HepG2 (cell line): ENCODE data around the gene ETHE1. TPM values are rescaled to one million over a fixed set of nuclear protein-coding genes. Genes with fewer than 3 reads are reported as not detected.

Source experiments
- ARID2 ChIP-seq: sonication (generic); formaldehyde crosslinking; IDR thresholded peaks from 2 replicates; pipeline ENCODE4 v1.8.1; 2022; ENCODE audit warnings: mild to moderate bottlenecking, missing genetic modification reagents, borderline replicate concordance
- BORCS8-MEF2B ChIP-seq: sonication (generic); formaldehyde crosslinking; IDR thresholded peaks from 2 replicates; pipeline ENCODE4 v1.8.0; 2022; ENCODE audit warnings: mild to moderate bottlenecking, missing genetic modification reagents
- ESRRA ChIP-seq: sonication (generic); formaldehyde crosslinking; IDR thresholded peaks from 2 replicates; pipeline ENCODE4 v1.5.1; 2020; ENCODE audit warnings: mild to moderate bottlenecking, low read depth, missing genetic modification reagents
- FOXA1 ChIP-seq, 2 experiments: fragments of 450-650 bp in 1 of 2; sonication (generic) in 1 of 2; formaldehyde crosslinking in 1 of 2; IDR thresholded peaks; 2 replicates each; pipeline versions ENCODE4 v1.4.0 to v1.6.1; 2016 to 2020; ENCODE audit warnings: missing genetic modification reagents in 1 of 2
- FOXP1 ChIP-seq, 2 experiments: fragments of 450-650 bp in 1 of 2; IDR thresholded peaks; 2 replicates each; pipeline ENCODE4 v1.6.1; 2017 to 2018; ENCODE audit warnings: antibody characterized with exemption in 1 of 2
- GATAD2A ChIP-seq: IDR thresholded peaks from 2 replicates; pipeline ENCODE4 v1.6.1; 2016
- HIVEP1 ChIP-seq: sonication (generic); formaldehyde crosslinking; IDR thresholded peaks from 2 replicates; pipeline ENCODE4 v1.4.0; 2020; ENCODE audit warnings: mild to moderate bottlenecking, missing genetic modification reagents
- KDM4B ChIP-seq: sonication (generic); formaldehyde crosslinking; IDR thresholded peaks from 2 replicates; pipeline ENCODE4 v1.4.0; 2020; ENCODE audit warnings: missing genetic modification reagents
- MIER2 ChIP-seq: IDR thresholded peaks from 2 replicates; pipeline ENCODE4 v1.6.1; 2016; ENCODE audit warnings: missing biosample characterization, missing genetic modification reagents
- NCOA5 ChIP-seq: sonication (generic); formaldehyde crosslinking; IDR thresholded peaks from 2 replicates; pipeline ENCODE4 v1.4.0; 2020; ENCODE audit warnings: missing genetic modification reagents
- NFE2L1 ChIP-seq: sonication (generic); formaldehyde crosslinking; IDR thresholded peaks from 2 replicates; pipeline ENCODE4 v1.4.0; 2020; ENCODE audit warnings: missing genetic modification reagents, mild to moderate bottlenecking, borderline replicate concordance
- NFIB ChIP-seq: sonication (generic); formaldehyde crosslinking; IDR thresholded peaks from 2 replicates; pipeline ENCODE4 v1.9.0; 2021; ENCODE audit warnings: missing genetic modification reagents, mild to moderate bottlenecking, borderline replicate concordance
- PHF21A ChIP-seq: sonication (generic); formaldehyde crosslinking; IDR thresholded peaks from 2 replicates; pipeline ENCODE4 v1.5.0; 2020; ENCODE audit warnings: mild to moderate bottlenecking, missing genetic modification reagents
- RBFOX2 ChIP-seq: fragments of 200-400 bp; formaldehyde crosslinking; IDR thresholded peaks from 2 replicates; pipeline ENCODE4 v1.6.1; 2017; ENCODE audit warnings: low read depth, mild to moderate bottlenecking, low read length
- RXRA ChIP-seq: sonication (generic); formaldehyde crosslinking; IDR thresholded peaks from 2 replicates; pipeline ENCODE4 v1.5.1; 2020; ENCODE audit warnings: missing genetic modification reagents
- TCF7 ChIP-seq: sonication (generic); IDR thresholded peaks from 2 replicates; pipeline ENCODE4 v1.6.1; 2016; ENCODE audit warnings: antibody characterized with exemption, low read depth
- ZEB1 ChIP-seq: IDR thresholded peaks from 2 replicates; pipeline ENCODE4 v1.6.1; 2012; ENCODE audit warnings: mild to moderate bottlenecking, low read depth, inconsistent platforms; ENCODE audit not compliant: insufficient replicate concordance
- ZFP36 ChIP-seq: fragments of 150-350 bp; IDR thresholded peaks from 2 replicates; pipeline ENCODE4 v1.6.1; 2018; ENCODE audit warnings: borderline replicate concordance, low read length, low read depth; ENCODE audit not compliant: partially characterized antibody
- ZFYVE20 ChIP-seq: sonication (generic); formaldehyde crosslinking; IDR thresholded peaks from 2 replicates; pipeline ENCODE4 v1.8.0; 2023; ENCODE audit warnings: low read depth, mild to moderate bottlenecking, moderate library complexity, missing genetic modification reagents, borderline replicate concordance
- ZMYM3 ChIP-seq: sonication (generic); formaldehyde crosslinking; IDR thresholded peaks from 2 replicates; pipeline ENCODE4 v1.5.1; 2020; ENCODE audit warnings: mild to moderate bottlenecking, missing genetic modification reagents
- ZNF34 ChIP-seq: sonication (generic); formaldehyde crosslinking; IDR thresholded peaks from 2 replicates; pipeline ENCODE4 v1.4.0; 2020; ENCODE audit warnings: mild to moderate bottlenecking, missing genetic modification reagents, borderline replicate concordance
- ZNF614 ChIP-seq: IDR thresholded peaks from 2 replicates; pipeline ENCODE4 v1.6.1; 2018; ENCODE audit warnings: missing biosample characterization, missing genetic modification reagents, inconsistent platforms, borderline replicate concordance
- ZNF788 ChIP-seq: sonication (generic); formaldehyde crosslinking; IDR thresholded peaks from 2 replicates; pipeline ENCODE4 v1.5.0; 2020; ENCODE audit warnings: mild to moderate bottlenecking, missing genetic modification reagents, borderline replicate concordance
- ZNF816 ChIP-seq: sonication (generic); formaldehyde crosslinking; IDR thresholded peaks from 2 replicates; pipeline ENCODE4 v1.8.0; 2022; ENCODE audit warnings: missing genetic modification reagents, mild to moderate bottlenecking, borderline replicate concordance
- ZNF839 ChIP-seq: sonication (generic); formaldehyde crosslinking; IDR thresholded peaks from 2 replicates; pipeline ENCODE4 v1.4.0; 2020; ENCODE audit warnings: missing genetic modification reagents, mild to moderate bottlenecking, borderline replicate concordance
- ZSCAN30 ChIP-seq: sonication (generic); formaldehyde crosslinking; IDR thresholded peaks from 2 replicates; pipeline ENCODE4 v1.5.0; 2020; ENCODE audit warnings: mild to moderate bottlenecking, missing genetic modification reagents
- polyA plus RNA-seq, 8 experiments: library from polyadenylated mRNA; depleted of rRNA in 3 of 8; stranded (reverse) in 7 of 8; unstranded in 1 of 8; fragments of >200 nt; fragmentation: Illumina TruSeq in 4 of 8; extraction: Trizol in 4 of 8; gene quantifications; 2 replicates each; pipeline versions ENCODE4 v1.2.1 to v1.2.3, GENCODE V29; 2011 to 2016; ENCODE audit warnings: low read depth in 4 of 8, missing spikeins in 1 of 8, mixed read lengths in 1 of 8; ENCODE audit not compliant: insufficient read depth in 1 of 8
- total RNA-seq, 5 experiments: library from RNA; depleted of rRNA; stranded (reverse); fragments of >200 nt; fragmentation: Illumina TruSeq; extraction: Trizol; gene quantifications; 2 replicates each; pipeline ENCODE4 v1.2.3, GENCODE V29; 2016; ENCODE audit warnings: low read depth in 1 of 5
- TF ChIP-seq, protein P1 (sequence below): IDR thresholded peaks from 2 replicates; pipeline ENCODE4 v1.6.1; 2012; ENCODE audit warnings: low read depth, low read length, improper control_type of control experiment
- TF ChIP-seq, protein P2 (sequence below): IDR thresholded peaks from 2 replicates; pipeline ENCODE4 v1.6.1; 2016; ENCODE audit warnings: missing biosample characterization, missing genetic modification reagents, low read depth

ETHE1 gene
- total and polyA plus RNA-seq, 2 of the 13 experiments (the other 11 are each of a cell fraction or from before 2014, with no cell fraction given) = 32.5 to 58.4 TPM

DNA sequence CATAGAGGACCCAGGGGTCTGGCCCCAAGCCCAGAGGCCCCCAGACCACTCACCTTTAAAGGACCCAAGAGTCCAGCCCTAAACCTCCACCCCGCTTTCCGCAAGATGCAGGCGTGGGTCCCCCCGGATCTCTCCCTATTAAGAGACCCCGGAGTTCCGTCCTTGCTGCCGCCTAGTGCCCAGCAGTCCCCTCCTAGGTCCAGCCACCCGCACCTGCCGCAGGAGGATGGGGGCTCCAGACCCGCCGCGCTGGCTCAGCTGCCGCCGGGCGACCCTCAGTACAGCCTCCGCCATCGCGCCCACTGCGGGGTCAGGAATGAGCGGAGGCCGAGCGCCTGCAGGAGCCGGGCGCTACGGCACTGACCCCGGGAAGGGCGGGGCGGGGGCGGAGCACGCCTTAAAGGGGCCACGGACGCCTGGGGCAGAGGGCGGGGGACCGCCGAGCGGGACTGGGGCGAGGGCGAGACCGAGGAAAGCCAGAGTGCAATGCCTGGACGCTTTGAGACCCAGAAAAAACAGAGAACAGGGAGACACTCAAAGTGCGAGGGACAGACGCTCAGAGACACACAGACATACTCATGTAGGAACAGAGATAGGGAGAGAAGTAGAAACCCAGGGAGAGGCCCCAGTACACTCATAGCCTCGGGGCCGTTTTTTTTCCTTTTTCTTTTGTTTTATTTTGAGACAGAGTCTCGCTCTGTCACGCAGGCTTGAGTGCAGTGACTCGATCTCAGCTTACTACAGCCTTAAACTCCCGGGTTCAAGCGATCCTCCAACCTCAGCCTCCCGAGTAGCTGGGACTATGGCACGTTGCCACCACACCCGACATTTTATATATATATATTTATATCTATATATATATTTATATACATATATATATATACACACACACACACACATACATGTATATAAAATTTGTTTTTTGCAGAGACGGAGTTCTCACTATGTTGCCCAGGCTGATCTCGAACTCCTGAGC is at the start of gene ETHE1 (continued):
- TF ChIP-seq ZNF788 = peak; percentile 77; the same call in 1 of the 2 replicates
- TF ChIP-seq ESRRA (CRISPR knock-in tag) = 0 out of 2 replicates have a peak, but pooled peaks have one; percentile 26
- no peak for TF ChIP-seq ZNF839 (CRISPR knock-in tag)
- no peak for TF ChIP-seq ZFYVE20 (CRISPR knock-in tag)
- no peak for TF ChIP-seq ZEB1
- peak; percentile 58; the same call in 1 of the 2 replicates for TF ChIP-seq ZNF614 (CRISPR knock-in tag)
- TF ChIP-seq, protein P1, sequence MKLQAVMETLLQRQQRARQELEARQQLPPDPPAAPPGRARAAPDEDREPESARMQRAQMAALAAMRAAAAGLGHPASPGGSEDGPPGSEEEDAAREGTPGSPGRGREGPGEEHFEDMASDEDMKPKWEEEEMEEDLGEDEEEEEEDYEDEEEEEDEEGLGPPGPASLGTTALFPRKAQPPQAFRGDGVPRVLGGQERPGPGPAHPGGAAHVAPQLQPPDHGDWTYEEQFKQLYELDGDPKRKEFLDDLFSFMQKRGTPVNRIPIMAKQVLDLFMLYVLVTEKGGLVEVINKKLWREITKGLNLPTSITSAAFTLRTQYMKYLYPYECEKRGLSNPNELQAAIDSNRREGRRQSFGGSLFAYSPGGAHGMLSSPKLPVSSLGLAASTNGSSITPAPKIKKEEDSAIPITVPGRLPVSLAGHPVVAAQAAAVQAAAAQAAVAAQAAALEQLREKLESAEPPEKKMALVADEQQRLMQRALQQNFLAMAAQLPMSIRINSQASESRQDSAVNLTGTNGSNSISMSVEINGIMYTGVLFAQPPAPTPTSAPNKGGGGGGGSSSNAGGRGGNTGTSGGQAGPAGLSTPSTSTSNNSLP = no peak
- no peak for TF ChIP-seq TCF7
- no peak for TF ChIP-seq FOXP1 (IDR thresholded peaks at IDR 0.05)
- TF ChIP-seq FOXP1 (CRISPR knock-in tag; IDR thresholded peaks at IDR 0.05) = no peak
- TF ChIP-seq PHF21A (CRISPR knock-in tag) = 0 out of 2 replicates have a peak, but pooled peaks have one; percentile 39
- no peak for TF ChIP-seq HIVEP1
- no peak for TF ChIP-seq NFIB (CRISPR knock-in tag)
- peak; percentile 82; the same call in 1 of the 2 replicates for TF ChIP-seq BORCS8-MEF2B
- TF ChIP-seq, protein P2, sequence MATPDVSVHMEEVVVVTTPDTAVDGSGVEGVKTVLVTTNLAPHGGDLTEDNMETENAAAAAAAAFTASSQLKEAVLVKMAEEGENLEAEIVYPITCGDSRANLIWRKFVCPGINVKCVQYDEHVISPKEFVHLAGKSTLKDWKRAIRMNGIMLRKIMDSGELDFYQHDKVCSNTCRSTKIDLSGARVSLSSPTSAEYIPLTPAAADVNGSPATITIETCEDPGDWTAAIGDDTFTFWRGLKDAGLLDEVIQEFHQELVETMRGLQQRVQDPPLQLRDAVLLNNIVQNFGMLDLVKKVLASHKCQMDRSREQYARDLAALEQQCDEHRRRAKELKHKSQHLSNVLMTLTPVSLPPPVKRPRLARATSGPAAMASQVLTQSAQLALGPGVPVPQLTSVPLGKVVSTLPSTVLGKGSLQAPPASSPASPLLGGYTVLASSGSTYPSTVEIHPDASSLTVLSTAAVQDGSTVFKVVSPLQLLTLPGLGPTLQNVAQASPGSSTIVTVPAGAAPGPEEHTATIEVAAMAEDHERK = no peak
- no peak for TF ChIP-seq ZNF34 (CRISPR knock-in tag)
- TF ChIP-seq RBFOX2 = peak; percentile 85
- no peak for TF ChIP-seq NCOA5
- peak; percentile 90 for TF ChIP-seq ZMYM3 (CRISPR knock-in tag)
- TF ChIP-seq KDM4B (CRISPR knock-in tag) = peak; percentile 27; the same call in 1 of the 2 replicates
- TF ChIP-seq GATAD2A = no peak
- TF ChIP-seq ARID2 (CRISPR knock-in tag) = peak; percentile 81; the same call in 1 of the 2 replicates
- TF ChIP-seq ZSCAN30 (CRISPR knock-in tag) = no peak
- TF ChIP-seq ZFP36 = no peak
- TF ChIP-seq RXRA (CRISPR knock-in tag) = peak; percentile 63
- no peak for TF ChIP-seq FOXA1 (IDR thresholded peaks at IDR 0.05)
- no peak for TF ChIP-seq FOXA1 (CRISPR knock-in tag; IDR thresholded peaks at IDR 0.05)
- no peak for TF ChIP-seq ZNF816 (CRISPR knock-in tag)
- TF ChIP-seq MIER2 (CRISPR knock-in tag) = no peak
- no peak for TF ChIP-seq NFE2L1 (CRISPR knock-in tag)
